ENCODE results near the gene PRKCD. TPM values are rescaled to one million over a fixed set of nuclear protein-coding genes. Genes with fewer than 3 reads are reported as not detected.

Gene PRKCD
- total RNA-seq, 1 experiment from 2014 or later, result 1.4 TPM

DNA sequence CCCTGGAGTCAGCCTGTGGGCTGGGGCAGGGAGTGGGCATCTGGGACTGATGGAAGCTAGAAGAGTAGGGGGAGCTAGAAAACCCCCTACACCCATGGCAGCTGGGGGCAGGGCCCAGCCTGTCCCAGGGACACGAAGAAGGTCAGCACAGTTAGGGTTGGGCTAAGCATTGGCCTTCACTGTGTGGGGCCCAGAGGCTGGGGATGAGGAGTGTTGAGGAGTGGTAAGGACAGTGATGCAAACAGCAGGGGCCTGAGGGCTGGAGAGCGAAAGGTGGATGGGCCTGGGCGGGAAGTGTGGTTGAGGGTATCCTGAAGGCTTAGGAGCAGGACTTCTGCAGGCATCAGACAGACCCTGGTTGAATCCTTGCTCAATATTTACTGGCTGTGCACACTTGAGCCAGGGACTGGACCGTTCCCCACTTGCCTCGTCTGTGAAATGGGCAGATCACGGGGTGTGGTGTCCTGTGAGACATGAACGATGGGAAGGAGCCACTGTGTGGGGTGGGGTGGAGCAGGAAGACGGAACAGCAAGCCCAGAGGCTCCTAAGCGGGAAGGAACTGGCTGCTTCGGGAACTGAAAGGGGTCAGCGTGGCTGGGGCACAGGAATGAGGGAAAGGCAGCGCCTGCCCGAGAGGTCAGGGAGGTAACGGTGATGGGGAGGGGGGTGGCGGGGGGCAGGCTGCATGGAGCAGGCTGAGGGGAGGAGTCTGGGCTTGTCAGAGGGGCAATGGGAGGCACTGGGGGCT, 7.3 kb downstream of the PRKCD start:
- intact Hi-C loops (cut with micrococcal nuclease; ENCODE audit: unreplicated experiment), result no loop called here
- H3K4me3 ChIP-seq (ENCODE audit: low read depth, low read length, poor library complexity, severe bottlenecking), result no peak overlapping the region
- ChIA-PET POLR2A (ENCODE audit: low non-redundant PET) (no interaction called here), CTCF (no interaction called here)
- H3K36me3 ChIP-seq (ENCODE audit: insufficient read depth, low read length, poor library complexity, severe bottlenecking), result no peaks in the 10 kb centered on the region
- TF ChIP-seq, protein P1, sequence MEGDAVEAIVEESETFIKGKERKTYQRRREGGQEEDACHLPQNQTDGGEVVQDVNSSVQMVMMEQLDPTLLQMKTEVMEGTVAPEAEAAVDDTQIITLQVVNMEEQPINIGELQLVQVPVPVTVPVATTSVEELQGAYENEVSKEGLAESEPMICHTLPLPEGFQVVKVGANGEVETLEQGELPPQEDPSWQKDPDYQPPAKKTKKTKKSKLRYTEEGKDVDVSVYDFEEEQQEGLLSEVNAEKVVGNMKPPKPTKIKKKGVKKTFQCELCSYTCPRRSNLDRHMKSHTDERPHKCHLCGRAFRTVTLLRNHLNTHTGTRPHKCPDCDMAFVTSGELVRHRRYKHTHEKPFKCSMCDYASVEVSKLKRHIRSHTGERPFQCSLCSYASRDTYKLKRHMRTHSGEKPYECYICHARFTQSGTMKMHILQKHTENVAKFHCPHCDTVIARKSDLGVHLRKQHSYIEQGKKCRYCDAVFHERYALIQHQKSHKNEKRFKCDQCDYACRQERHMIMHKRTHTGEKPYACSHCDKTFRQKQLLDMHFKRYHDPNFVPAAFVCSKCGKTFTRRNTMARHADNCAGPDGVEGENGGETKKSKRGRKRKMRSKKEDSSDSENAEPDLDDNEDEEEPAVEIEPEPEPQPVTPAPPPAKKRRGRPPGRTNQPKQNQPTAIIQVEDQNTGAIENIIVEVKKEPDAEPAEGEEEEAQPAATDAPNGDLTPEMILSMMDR (conservative IDR thresholded peaks at IDR 0.05; ENCODE audit: low read depth, low read length), result no peak
- no peak for TF ChIP-seq EZH2 (IDR thresholded peaks at IDR 0.05; ENCODE audit: borderline replicate concordance, low read depth, low read length, poor library complexity, severe bottlenecking)
- no peak for DNase-seq (ENCODE audit: low spot score)
- no peak overlapping the region for H3K27ac ChIP-seq (ENCODE audit: low read depth, low read length, poor library complexity, severe bottlenecking)
- BruUV-seq (replicated peaks), result no TSS peak
- no peaks in the 10 kb centered on the region for H3K27me3 ChIP-seq (replicated peaks; ENCODE audit: insufficient read depth, low read depth, low read length, poor library complexity)
- H3K9me3 ChIP-seq (ENCODE audit: low read depth, low read length, poor library complexity, severe bottlenecking), result no peaks in the 10 kb centered on the region
- no peaks in the 10 kb centered on the region for H3K4me1 ChIP-seq (ENCODE audit: insufficient read depth, low read length, poor library complexity, severe bottlenecking)

DNA sequence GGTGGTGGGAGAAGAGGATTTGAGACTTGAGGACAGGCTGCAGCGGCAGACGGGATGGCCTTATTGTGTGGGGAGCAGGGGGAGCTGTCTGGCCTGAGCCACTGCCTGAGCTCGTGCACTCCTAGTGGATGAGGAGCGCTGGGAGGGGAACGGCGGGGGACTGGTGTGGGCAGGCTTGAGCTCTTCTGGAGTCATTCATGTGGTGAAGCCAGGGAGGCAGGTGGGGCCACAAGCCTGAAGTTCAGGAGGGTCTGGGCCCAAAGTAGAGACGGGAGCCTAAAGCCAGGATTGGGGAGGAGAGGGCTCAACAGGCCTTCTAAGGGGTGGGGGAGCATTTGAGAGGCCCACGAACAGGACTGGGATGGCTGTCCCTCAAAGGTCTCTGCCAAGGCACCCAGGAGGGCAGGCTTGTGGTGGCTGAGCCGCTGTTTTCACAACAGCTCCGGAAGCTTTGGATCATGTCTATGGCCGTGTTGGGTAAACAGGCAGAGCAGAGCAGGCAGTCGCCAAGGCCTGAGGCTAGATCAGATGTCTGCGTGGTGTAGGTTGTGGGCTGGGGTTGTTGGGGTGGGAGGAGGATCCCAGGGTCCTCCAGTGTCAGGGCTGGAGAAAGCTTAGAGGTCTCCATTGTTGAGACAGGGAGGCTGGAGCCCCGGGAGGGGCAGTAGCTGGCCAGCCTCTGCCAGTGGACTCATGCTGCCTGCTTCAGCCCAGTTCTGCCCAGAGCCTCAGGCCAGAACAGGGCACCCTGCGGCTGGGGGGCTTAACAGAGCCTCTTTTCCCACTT, 8.2 kb downstream of the PRKCD start:
- CTCF ChIA-PET, result no interaction called here
- no TSS peak for BruUV-seq (replicated peaks)
- POLR2A ChIA-PET (ENCODE audit: low non-redundant PET), result no interaction called here
- no peaks in the 10 kb centered on the region for H3K4me1 ChIP-seq (ENCODE audit: insufficient read depth, low read length, poor library complexity, severe bottlenecking)
- no peak for TF ChIP-seq EZH2 (IDR thresholded peaks at IDR 0.05; ENCODE audit: borderline replicate concordance, low read depth, low read length, poor library complexity, severe bottlenecking)
- TF ChIP-seq, protein P1 (conservative IDR thresholded peaks at IDR 0.05; ENCODE audit: low read depth, low read length), result no peak
- no peak overlapping the region for H3K4me3 ChIP-seq (ENCODE audit: low read depth, low read length, poor library complexity, severe bottlenecking)
- no peak for DNase-seq (ENCODE audit: low spot score)
- H3K27me3 ChIP-seq (replicated peaks; ENCODE audit: insufficient read depth, low read depth, low read length, poor library complexity), result no peaks in the 10 kb centered on the region
- H3K27ac ChIP-seq (ENCODE audit: low read depth, low read length, poor library complexity, severe bottlenecking), result no peak overlapping the region
- H3K9me3 ChIP-seq (ENCODE audit: low read depth, low read length, poor library complexity, severe bottlenecking), result no peaks in the 10 kb centered on the region
- H3K36me3 ChIP-seq (ENCODE audit: insufficient read depth, low read length, poor library complexity, severe bottlenecking), result no peaks in the 10 kb centered on the region
- intact Hi-C loops (cut with micrococcal nuclease; ENCODE audit: unreplicated experiment), result no loop called here

DNA sequence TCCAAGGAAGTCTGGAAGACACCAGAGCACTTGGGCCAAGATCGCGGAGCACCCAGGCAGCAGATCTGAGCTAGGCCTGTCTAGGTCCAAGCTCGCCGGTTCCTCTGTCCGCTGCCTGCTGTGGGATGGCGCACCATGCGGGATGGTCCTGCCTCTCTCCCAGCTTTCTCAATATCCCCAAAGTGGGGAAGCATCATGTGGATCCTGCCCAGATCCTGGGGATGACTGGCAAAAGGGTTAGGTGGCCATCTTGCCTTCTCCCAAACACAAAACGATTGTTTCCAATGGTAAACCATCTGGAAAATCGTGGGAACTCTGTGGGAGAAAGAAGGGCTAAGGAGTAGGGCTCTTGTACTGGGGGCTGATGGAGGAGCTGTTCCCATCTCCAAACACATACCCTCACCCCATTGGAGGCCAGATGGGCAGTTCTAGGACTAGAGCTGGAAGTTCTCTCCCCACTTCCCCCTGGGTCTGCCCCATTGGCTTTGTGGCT, 8.9 kb downstream of the PRKCD start:
- H3K27me3 ChIP-seq (replicated peaks; ENCODE audit: insufficient read depth, low read depth, low read length, poor library complexity), result no peaks in the 10 kb centered on the region
- H3K9me3 ChIP-seq (ENCODE audit: low read depth, low read length, poor library complexity, severe bottlenecking), result no peaks in the 10 kb centered on the region
- DNase-seq (ENCODE audit: low spot score), result no peak
- no peak overlapping the region for H3K27ac ChIP-seq (ENCODE audit: low read depth, low read length, poor library complexity, severe bottlenecking)
- CTCF ChIA-PET, result no interaction called here
- no peak overlapping the region for H3K4me3 ChIP-seq (ENCODE audit: low read depth, low read length, poor library complexity, severe bottlenecking)
- no peaks in the 10 kb centered on the region for H3K4me1 ChIP-seq (ENCODE audit: insufficient read depth, low read length, poor library complexity, severe bottlenecking)
- POLR2A ChIA-PET (ENCODE audit: low non-redundant PET), result no interaction called here
- intact Hi-C loops (cut with micrococcal nuclease; ENCODE audit: unreplicated experiment), result no loop called here
- no peaks in the 10 kb centered on the region for H3K36me3 ChIP-seq (ENCODE audit: insufficient read depth, low read length, poor library complexity, severe bottlenecking)
- TF ChIP-seq, protein P1 (conservative IDR thresholded peaks at IDR 0.05; ENCODE audit: low read depth, low read length), result no peak
- TF ChIP-seq EZH2 (IDR thresholded peaks at IDR 0.05; ENCODE audit: borderline replicate concordance, low read depth, low read length, poor library complexity, severe bottlenecking), result no peak
- no TSS peak for BruUV-seq (replicated peaks)

Data from A673 (cell line).